CD4-positive, alpha-beta memory T cell (primary cell): Measurements from ENCODE around the gene CBX5. TPM values are rescaled to one million over a fixed set of nuclear protein-coding genes. Genes with fewer than 3 reads are reported as not detected.
A peak's percentile ranks its signal among the peaks of the same experiment; 100 is the strongest.
"Not testable (repeated sequence)": the region's sequence is repeated elsewhere in the genome, so short reads cannot be mapped to it uniquely, and the experiment has no call there.

Experiments
- CTCF ChIA-PET: fragments of 350-600 bp; sonication (Branson Sonifier 250); formaldehyde crosslinking; loops from one replicate; lab custom pipeline; 2021; ENCODE audit warnings: inconsistent platforms; ENCODE audit not compliant: partially characterized antibody; lab: Charles Lee
- POLR2A ChIA-PET: fragments of 350-600 bp; sonication (Branson Sonifier 250); formaldehyde crosslinking; loops from one replicate; lab custom pipeline; 2021; ENCODE audit not compliant: partially characterized antibody; lab: Charles Lee
- DNase-seq, 5 donors: peaks; one replicate each; pipeline versions ENCODE4 v3.0.0 to v3.0.0-alpha.2; 2020 to 2022; ENCODE audit warnings: mixed read lengths in 1 of 5
- H3K27ac ChIP-seq: one replicate; pipeline ENCODE4 v1.7.0; 2013; ENCODE audit warnings: low read depth, low read length
- H3K27me3 ChIP-seq: 2 replicates; pipeline ENCODE4 v1.7.0; 2013; ENCODE audit warnings: mild to moderate bottlenecking, low read length, moderate library complexity; ENCODE audit not compliant: insufficient read depth
- H3K36me3 ChIP-seq: 2 replicates; pipeline ENCODE4 v1.7.0; 2013; ENCODE audit warnings: mild to moderate bottlenecking, low read length, moderate library complexity; ENCODE audit not compliant: insufficient read depth
- H3K4me1 ChIP-seq: 2 replicates; pipeline ENCODE4 v1.7.0; 2013; ENCODE audit warnings: mild to moderate bottlenecking, low read length, moderate library complexity; ENCODE audit not compliant: insufficient read depth
- H3K4me3 ChIP-seq, 2 donors: one replicate each; pipeline ENCODE4 v1.7.0; 2013; ENCODE audit warnings: low read length in 2 of 2, mild to moderate bottlenecking in 1 of 2
- H3K9me3 ChIP-seq, 2 donors: one replicate each; pipeline ENCODE4 v1.7.0; 2013; ENCODE audit warnings: low read length in 2 of 2, control low read depth in 1 of 2; ENCODE audit not compliant: control insufficient read depth in 1 of 2
- H3K27ac Mint-ChIP-seq, 7 donors: one replicate each; pipeline ENCODE4 v1.8.0; 2020 to 2021; ENCODE audit warnings: mixed read lengths in 7 of 7, mild to moderate bottlenecking in 6 of 7, inconsistent platforms in 3 of 7, moderate library complexity in 3 of 7
- H3K27me3 Mint-ChIP-seq, 2 donors: one replicate each; pipeline ENCODE4 v1.8.0; 2020 to 2021; ENCODE audit warnings: mixed read lengths in 2 of 2
- H3K36me3 Mint-ChIP-seq, 2 donors: one replicate each; pipeline ENCODE4 v1.8.0; 2020 to 2021; ENCODE audit warnings: mixed read lengths in 2 of 2, inconsistent platforms in 1 of 2, mild to moderate bottlenecking in 1 of 2
- H3K4me1 Mint-ChIP-seq, 4 donors: one replicate each; pipeline ENCODE4 v1.8.0; 2020 to 2021; ENCODE audit warnings: mixed read lengths in 4 of 4, mild to moderate bottlenecking in 1 of 4
- H3K4me3 Mint-ChIP-seq, 8 donors: one replicate each; pipeline ENCODE4 v1.8.0; 2020 to 2021; ENCODE audit warnings: mixed read lengths in 8 of 8, mild to moderate bottlenecking in 7 of 8, moderate library complexity in 6 of 8, inconsistent platforms in 3 of 8
- H3K9me3 Mint-ChIP-seq, 8 donors: one replicate each; pipeline ENCODE4 v1.8.0; 2020 to 2021; ENCODE audit warnings: mixed read lengths in 8 of 8, mild to moderate bottlenecking in 5 of 8, inconsistent platforms in 3 of 8, moderate library complexity in 1 of 8
- intact Hi-C: fragments of 100-400 bp; cut with micrococcal nuclease; formaldehyde crosslinking; loops from one replicate; pipeline ENCODE4 v1.15.1; 2023
- polyA plus RNA-seq, 2 donors: library from polyadenylated mRNA; unstranded; fragments of 300-500 nt; fragmentation: Illumina TruSeq; gene quantifications; one replicate each; pipeline ENCODE4 v1.2.3, GENCODE V29; 2021
- total RNA-seq, 2 experiments: library from RNA; stranded (reverse); gene quantifications; one replicate each; pipeline ENCODE4 v1.2.3, GENCODE V29; 2021

The CBX5 gene
- total RNA-seq (10 to 100 TPM; 71.0 to 76.3 TPM), polyA plus RNA-seq (10 to 100 TPM; 13.3 to 19.2 TPM)

GRCh38 chr12:54279632-54280467, at the start of gene CBX5:
CBX5 (minus strand) TSS chr12:54280122; CDS start chr12:54257650, 22,472 bp downstream.
- Histone ChIP-seq H3K27ac (peak within 1 kb of the TSS; percentile 92), H3K27me3 (no peaks in the 10 kb centered on the region), H3K36me3 (peaks cover 28% of the 10 kb centered on the region), H3K4me1 (peaks cover 75% of the 10 kb centered on the region), H3K9me3 (no peaks in the 10 kb centered on the region), H3K4me3 (peak within 1 kb of the TSS; percentile 90 to 94)
- DNase-seq, result peak; percentile 99 to 100 (median 100)
- ChIA-PET POLR2A (interaction anchor here (0.6 to 3.1 kb wide), 43 partner anchors 7 to 1835 kb away, joined by 3 to 69 read pairs (median 4); partner anchors contain the start of genes CALCOCO1, COPZ1, EIF4B and ITGA5), CTCF (interaction anchor here (0.9 to 4.0 kb wide), 9 partner anchors 13 to 125 kb away, joined by 3 to 25 read pairs (median 6); partner anchors contain the start of gene COPZ1)
- Mint-ChIP-seq H3K4me3 (no peak within 1 kb of the TSS), H3K9me3 (peaks cover 0 to 2% (median 0%) of the 10 kb centered on the region in 8 donors), H3K27me3 (no peaks in the 10 kb centered on the region), H3K4me1 (peaks cover 21 to 56% (median 35%) of the 10 kb centered on the region in 4 donors), H3K27ac (no peak within 1 kb of the TSS), H3K36me3 (peaks cover 3 to 6% of the 10 kb centered on the region in 2 donors)
- intact Hi-C loops, result loop anchor here (1.0 kb wide), 3 partner anchors 44 to 217 kb away; partner anchors contain the start of gene NCKAP1L

DNA sequence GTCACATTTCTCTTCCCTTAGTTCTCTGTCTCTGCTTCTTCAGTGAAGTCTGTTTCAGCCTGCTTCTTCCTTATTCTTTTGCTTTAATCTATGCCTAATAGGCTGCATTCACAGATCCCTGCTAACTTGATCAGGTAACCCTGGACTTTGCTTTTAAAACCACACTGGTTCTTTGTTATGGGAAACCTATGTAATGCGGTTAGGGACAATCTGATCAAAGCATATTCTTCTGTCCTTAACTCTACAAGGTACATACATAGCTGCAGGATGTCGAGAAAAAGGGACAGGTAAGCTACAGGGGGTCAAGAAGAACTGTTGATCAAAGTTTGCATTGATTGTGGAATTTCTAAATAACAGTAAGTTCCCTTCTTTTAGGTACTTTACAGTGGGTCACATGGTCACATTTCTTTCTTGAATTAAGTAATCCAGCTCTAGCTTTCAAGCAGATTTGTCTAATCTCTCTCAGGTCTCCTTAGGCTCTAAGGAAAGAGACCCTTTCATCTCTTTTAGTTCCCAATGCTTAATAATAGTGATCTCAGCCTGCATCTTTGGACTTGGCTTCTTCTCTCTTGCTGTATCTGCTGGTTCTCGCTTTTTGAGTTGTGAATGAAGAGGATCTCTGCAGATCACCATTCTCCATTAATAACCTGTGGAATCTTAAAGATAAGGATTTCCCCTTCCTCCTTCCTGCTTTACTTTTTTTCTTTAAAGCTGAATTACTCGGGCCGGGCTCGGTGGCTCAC, 48.8 kb upstream of the CBX5 start:
- no peak overlapping the region for H3K27ac ChIP-seq
- H3K36me3 ChIP-seq, result no peaks in the 10 kb centered on the region
- Mint-ChIP-seq H3K9me3 (peaks cover 0 to 2% (median 0%) of the 10 kb centered on the region in 8 donors), H3K4me3 (peak overlapping the region in 5 of 8 donors; percentile 17 to 75 (median 29)), H3K36me3 (peaks cover 0 to 10% of the 10 kb centered on the region in 2 donors), H3K27me3 (no peaks in the 10 kb centered on the region), H3K4me1 (peaks cover 43 to 81% (median 62%) of the 10 kb centered on the region in 4 donors), H3K27ac (peak overlapping the region in 6 of 7 donors; percentile 43 to 89 (median 71))
- H3K9me3 ChIP-seq, result no peaks in the 10 kb centered on the region
- ChIA-PET CTCF (interaction anchor here (1.5 to 9.9 kb wide), 4 partner anchors 7 to 77 kb away, joined by 5 to 101 read pairs (median 8); no protein-coding TSS in a partner anchor), POLR2A (interaction anchor here (0.6 kb wide), 1 partner anchor 48 kb away, joined by 3 read pairs; the partner anchor contains the start of gene HNRNPA1)
- DNase-seq, result no peak
- peaks cover 73% of the 10 kb centered on the region for H3K4me1 ChIP-seq
- H3K4me3 ChIP-seq, result no peak overlapping the region
- intact Hi-C loops, result no loop called here
- no peaks in the 10 kb centered on the region for H3K27me3 ChIP-seq

- not testable (repeated sequence) for H3K36me3 ChIP-seq, H3K27me3 Mint-ChIP-seq, H3K9me3 ChIP-seq, DNase-seq, H3K27me3 ChIP-seq, H3K36me3 Mint-ChIP-seq, H3K9me3 Mint-ChIP-seq
- CTCF ChIA-PET, result interaction anchor here (0.6 to 9.9 kb wide), 25 partner anchors 9 to 109 kb away, joined by 3 to 101 read pairs (median 8); partner anchors contain the start of genes CBX5, HNRNPA1 and NFE2
- Histone ChIP-seq H3K4me3 (peak overlapping the region; percentile 92 to 93), H3K27ac (peak overlapping the region; percentile 86), H3K4me1 (peaks cover 52% of the 10 kb centered on the region)
- H3K4me1 Mint-ChIP-seq, result peaks cover 33 to 55% (median 45%) of the 10 kb centered on the region in 4 donors
- POLR2A ChIA-PET, result interaction anchor here (0.8 to 4.3 kb wide), 14 partner anchors 8 to 172 kb away, joined by 3 to 69 read pairs (median 6); partner anchors contain the start of genes CBX5, HNRNPA1, NCKAP1L and NFE2
- peak overlapping the region; percentile 93 to 99 (median 98) for H3K27ac Mint-ChIP-seq
- peak overlapping the region; percentile 94 to 100 (median 98) for H3K4me3 Mint-ChIP-seq
- intact Hi-C loops, result loop anchor here (1.0 to 2.0 kb wide), 2 partner anchors 34 to 43 kb away; no protein-coding TSS in a partner anchor
Observed at GRCh38 chr12:54325442-54326109, 45.7 kb upstream of the CBX5 start.

DNA sequence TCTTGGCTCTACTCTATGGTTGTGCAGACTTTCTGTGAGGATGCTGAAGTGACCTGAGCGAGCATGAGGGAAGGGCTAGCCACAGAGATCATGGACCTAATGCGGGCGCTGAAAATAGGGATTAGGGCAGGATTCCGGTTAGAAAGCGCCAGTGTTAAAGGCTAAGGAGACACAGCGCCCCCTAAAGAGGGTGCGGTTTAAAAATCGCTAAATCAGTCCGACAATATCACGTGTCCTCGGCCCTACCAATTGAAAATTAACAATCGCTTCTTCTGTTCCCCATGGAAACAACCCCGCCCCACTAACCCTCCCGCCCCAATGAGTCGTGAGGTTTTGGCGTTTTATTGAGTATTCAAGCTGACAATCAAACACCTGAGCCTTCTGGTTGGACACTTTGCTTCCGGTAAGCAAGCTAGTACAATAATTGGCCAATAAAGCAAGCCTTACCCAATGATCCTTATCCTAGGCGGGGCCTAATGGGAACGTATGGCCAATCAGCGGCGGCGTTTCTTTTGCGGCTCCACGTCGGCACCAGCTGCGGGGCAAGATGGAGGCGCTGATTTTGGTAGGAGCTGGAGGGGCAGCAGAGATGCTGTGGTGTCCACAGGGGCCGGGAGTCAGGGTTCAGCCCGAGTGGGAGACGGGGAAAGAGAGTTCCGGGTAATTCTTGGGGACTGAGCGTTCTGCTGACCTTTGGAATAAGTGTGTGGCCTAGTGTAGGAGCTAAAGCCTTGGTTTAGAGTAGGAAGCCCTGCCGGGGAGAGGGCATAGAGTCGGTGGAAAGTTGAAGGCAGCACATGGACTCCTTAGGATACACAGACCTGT, 44.9 kb upstream of the CBX5 start, which contains the start of gene COPZ1:
TSS of gene COPZ1 (plus strand) at position 515 of the 825 bp plus-strand sequence. CDS start at position 548, 33 bp downstream.
- peak within 1 kb of the TSS; percentile 94 to 100 (median 98) for H3K4me3 Mint-ChIP-seq
- H3K36me3 ChIP-seq, result no peaks in the 10 kb centered on the region
- ChIA-PET POLR2A (interaction anchor here (0.7 to 4.3 kb wide), 19 partner anchors 9 to 173 kb away, joined by 3 to 69 read pairs (median 5); partner anchors contain the start of genes CBX5, HNRNPA1, NCKAP1L and NFE2), CTCF (interaction anchor here (0.6 to 9.9 kb wide), 29 partner anchors 8 to 1716 kb away, joined by 3 to 101 read pairs (median 7); partner anchors contain the start of genes CBX5, HNRNPA1 and NFE2)
- peaks cover 28 to 47% (median 38%) of the 10 kb centered on the region in 4 donors for H3K4me1 Mint-ChIP-seq
- peak; percentile 93 to 99 (median 95) for DNase-seq
- no peaks in the 10 kb centered on the region for H3K27me3 ChIP-seq
- intact Hi-C loops, result loop anchor here (1.0 to 2.0 kb wide), 4 partner anchors 34 to 74 kb away; partner anchors contain the start of genes CBX5 and HNRNPA1
- peak within 1 kb of the TSS; percentile 86 for H3K27ac ChIP-seq
- peaks cover 0 to 6% of the 10 kb centered on the region in 2 donors for H3K36me3 Mint-ChIP-seq
- H3K9me3 Mint-ChIP-seq, result peaks cover 0 to 2% (median 0%) of the 10 kb centered on the region in 8 donors
- no peaks in the 10 kb centered on the region for H3K9me3 ChIP-seq
- H3K4me1 ChIP-seq, result peaks cover 44% of the 10 kb centered on the region
- peak within 1 kb of the TSS; percentile 92 to 93 for H3K4me3 ChIP-seq
- H3K27ac Mint-ChIP-seq, result peak within 1 kb of the TSS; percentile 93 to 99 (median 98)
- no peaks in the 10 kb centered on the region for H3K27me3 Mint-ChIP-seq

DNA sequence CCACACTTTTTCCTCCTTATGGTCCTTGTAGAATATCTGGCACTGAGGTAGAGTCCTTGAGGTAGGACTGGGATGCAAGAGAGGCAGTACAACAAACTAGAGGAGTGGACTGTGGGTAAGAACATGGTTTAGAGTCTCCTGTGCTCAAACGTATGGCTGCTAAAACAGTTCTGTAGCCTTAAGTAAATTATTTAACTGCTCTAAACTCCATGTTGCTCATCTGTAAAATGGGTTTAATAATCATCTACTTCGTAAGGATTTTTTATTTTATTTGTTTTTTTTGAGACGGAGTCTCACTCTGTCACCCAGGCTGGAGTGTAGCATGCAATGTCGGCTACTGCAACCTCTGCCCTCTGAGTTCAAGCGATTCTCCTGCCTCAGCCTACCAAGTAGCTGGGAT, 41.4 kb upstream of the CBX5 start:
- peaks cover 0 to 2% (median 0%) of the 10 kb centered on the region in 8 donors for H3K9me3 Mint-ChIP-seq
- Histone ChIP-seq H3K27ac (no peak overlapping the region), H3K36me3 (no peaks in the 10 kb centered on the region), H3K4me3 (no peak overlapping the region), H3K27me3 (no peaks in the 10 kb centered on the region), H3K9me3 (no peaks in the 10 kb centered on the region), H3K4me1 (peaks cover 15% of the 10 kb centered on the region)
- intact Hi-C loops, result no loop called here
- peaks cover 0 to 5% of the 10 kb centered on the region in 2 donors for H3K36me3 Mint-ChIP-seq
- no peak overlapping the region for H3K4me3 Mint-ChIP-seq
- no peak for DNase-seq
- H3K27me3 Mint-ChIP-seq, result no peaks in the 10 kb centered on the region
- ChIA-PET POLR2A (no interaction called here), CTCF (interaction anchor here (1.5 to 9.9 kb wide), 2 partner anchors 14 to 28 kb away, joined by 5 to 101 read pairs; no protein-coding TSS in a partner anchor)
- no peak overlapping the region for H3K27ac Mint-ChIP-seq
- H3K4me1 Mint-ChIP-seq, result peaks cover 10 to 18% (median 15%) of the 10 kb centered on the region in 4 donors
